HG02623 (cell line): ENCODE measurements around the gene CDC42SE2.
"Not testable (repeated sequence)": the region's sequence is repeated elsewhere in the genome, so short reads cannot be mapped to it uniquely, and the experiment has no call there.

ENCODE experiments used
- ATAC-seq: cut with Tn5 transposase; IDR thresholded peaks from one replicate; pipeline ENCODE4 v1.9.1; 2021; ENCODE audit warnings: moderate library complexity; ENCODE audit not compliant: unreplicated experiment

The CDC42SE2 gene

DNA sequence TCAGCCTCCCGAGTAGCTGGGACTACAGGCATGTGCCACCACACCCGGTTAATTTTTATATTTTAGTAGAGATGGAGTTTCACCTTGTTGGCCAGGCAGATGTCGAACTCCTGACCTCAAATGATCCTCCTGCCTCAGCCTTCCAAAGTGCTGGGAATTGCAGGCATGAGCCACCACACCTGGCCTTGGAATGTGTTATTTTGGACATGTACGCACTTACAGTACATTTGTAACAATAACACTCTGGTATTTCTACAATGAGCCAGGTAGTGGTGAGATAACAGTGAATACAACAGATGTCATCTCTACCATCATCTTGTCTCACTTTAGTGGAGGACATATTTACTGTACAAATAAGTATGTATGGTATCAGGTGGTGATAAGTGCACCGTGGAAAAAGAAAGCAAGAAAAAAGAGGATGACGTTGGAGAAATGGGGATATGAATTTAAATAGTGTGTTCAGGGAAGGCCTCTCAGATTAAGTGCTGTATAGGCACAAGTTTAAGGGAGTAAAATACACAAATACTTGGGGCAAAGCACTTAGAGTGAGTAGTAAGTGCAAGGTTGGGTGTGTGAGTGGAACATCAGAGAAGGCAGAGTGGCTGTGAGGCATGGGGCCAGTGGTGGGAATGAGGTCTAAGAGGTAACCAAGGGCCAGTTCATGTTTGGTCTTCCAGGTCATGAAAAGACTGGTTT, 100.1 kb downstream of the CDC42SE2 start:
- no peak for ATAC-seq

DNA sequence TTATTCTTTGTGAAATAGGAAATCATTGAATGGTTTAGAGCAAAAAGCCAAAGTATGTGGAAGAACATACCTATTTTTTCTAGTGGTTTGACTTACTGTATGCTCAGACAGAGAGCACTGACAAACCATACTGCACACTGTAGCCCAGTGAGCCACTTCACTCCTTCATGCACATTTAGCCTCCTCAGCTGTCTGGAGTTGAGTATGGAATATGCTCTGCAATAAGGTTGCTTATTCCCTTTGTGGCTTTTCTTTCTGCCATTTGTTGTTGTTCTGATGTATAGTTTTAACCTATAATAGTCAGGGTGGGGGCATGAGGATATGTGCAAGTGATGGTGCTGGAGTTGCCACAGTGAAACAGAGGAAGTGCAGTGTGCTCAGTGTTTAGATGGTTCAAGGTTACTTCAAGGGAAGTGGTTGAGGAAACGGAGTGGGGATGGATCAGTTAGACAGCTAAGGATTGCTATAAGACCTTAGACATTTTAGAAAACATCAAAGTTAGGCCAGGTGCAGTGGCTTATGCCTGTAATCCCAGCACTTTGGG, 100.7 kb downstream of the CDC42SE2 start:
- no peak for ATAC-seq

DNA sequence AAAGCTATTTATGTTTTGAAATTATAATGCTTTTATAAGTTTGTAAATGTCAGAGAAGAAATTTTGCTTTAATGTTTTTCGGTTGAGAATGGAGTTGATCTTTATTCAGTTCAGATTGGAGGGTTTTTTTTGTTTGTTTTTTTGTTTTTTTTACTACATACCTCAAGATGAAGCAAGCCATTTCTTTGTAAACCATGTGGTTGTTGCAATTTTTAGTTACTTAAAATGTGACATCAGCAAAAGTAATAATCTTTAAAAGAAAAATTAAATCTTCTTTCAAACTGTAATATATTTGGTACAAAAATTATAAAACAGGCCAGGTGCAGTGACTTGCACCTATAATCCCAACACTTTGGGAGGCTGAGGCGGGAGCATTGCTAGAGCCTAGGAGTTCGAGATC, 102.6 kb downstream of the CDC42SE2 start:
- ATAC-seq, result no peak

DNA sequence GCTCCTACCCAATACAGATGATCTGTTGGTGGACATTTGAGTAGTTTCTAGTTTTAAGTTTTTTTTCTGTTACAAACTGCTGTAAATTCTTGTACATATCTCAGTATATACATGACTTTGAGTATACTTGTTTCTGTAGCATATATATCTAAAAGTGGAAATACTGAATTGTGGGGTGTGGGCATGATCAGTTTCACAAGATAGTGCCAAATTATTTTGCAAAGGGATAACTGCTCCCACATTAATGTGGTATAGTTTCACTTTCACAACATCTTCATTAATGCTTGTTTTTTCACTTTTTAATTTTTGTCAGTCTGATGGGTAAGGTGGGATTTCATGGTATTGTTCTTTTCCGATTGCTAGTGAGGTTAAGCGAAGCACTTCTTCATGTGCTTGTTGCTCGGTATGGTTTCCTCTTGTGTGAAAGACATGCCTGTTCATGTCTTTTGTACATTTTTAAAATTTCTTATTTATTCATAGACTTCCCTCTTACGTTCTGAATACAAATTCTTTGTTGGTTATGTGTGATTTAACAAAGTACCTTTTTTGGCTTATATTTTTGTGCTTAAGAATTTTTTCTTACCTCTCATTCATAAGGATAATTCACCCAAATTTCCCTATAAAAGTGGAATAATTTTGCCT, 103.5 kb downstream of the CDC42SE2 start:
- ATAC-seq, result no peak

DNA sequence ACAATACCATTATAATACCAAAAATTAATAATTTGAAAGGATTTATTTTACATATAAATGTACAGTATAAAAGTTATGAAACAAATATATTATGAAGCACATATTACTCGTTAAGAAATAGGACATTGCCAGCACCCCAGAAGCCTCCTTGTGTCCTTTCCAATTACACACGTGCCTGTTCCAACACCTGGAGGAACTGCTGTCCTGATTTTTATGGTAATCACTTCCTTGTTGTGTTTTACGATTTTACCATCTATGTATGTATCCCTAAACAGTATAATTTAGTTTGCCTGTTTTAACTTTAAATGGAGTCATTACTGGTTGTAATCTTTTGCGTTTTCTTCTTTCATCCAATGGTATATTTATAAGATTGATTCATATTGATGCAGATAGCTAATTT, 105.0 kb downstream of the CDC42SE2 start:
- no peak for ATAC-seq

DNA sequence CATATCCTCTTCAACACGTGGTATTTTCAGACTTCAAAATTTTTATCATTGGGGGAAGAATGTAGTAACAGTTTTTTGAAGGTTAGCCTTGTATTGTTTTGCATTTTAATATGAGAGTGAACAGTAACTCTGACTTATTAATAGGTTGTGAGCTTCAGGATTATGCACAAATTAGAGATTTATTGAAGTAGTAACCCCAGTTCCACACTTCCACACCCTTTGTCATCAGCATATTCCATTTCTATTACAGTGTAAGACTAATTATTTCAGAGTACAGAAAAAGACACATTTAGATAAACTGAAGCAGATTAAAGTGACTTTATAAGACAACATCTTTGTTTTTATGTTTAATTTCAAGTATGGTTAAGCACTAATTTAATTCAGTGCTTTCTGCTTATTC, 105.7 kb downstream of the CDC42SE2 start:
- ATAC-seq, result no peak

DNA sequence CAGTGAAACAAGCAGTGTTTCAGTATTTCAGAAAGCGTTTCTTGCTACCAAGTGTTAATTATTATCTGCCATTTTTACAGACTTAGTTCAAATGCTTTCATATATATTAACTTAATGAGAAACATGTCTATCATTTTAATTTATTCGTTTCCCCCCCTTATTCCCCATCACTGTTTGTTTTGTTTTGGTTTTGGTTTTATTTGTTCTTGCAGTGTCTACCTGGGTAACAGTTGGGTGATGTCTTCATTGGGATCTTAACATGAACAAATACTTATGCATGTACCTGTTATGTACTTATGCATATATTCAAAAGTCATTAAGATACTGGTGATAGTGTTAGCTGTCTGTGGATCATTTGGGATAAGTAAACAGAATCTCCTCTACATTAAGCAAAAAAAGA, 108.0 kb downstream of the CDC42SE2 start:
- ATAC-seq, result no peak

DNA sequence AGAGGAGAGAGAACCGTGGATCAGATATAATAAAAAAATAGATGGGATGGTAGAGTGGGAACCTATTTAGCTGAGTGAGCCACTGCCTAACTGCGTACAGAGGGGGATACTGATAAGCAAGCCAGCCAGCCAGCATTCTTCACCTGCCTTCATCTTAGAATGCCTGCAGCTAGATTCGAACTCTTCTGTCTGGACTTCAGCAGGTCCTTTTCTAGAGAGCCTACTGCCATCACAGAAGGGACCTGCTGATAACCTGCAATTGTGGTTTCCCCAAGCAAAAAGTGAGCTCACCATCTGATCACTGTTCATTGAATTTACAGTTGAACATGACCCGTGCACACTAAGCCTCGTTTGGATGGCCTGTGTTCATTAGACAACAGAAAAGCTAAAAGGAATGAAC, 109.4 kb downstream of the CDC42SE2 start:
- no peak for ATAC-seq

DNA sequence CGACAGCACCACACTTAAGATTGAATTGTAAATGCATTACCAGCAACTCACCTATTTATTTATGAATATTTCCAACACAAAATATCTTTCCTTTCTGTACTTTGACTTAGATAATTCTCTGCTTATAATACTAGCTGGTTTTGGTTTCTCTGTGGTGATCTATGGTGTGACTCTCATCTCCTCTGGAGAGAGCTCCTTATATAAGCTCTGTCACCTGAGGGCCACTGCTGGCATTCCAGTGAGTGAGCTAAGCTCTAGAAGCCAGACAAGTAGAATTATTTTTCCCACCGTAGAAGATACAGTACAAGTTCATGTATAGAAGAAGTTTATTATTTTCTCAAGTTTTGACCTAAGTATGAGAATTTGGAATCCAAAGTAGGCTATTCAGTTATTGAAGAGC, 111.5 kb downstream of the CDC42SE2 start:
- no peak for ATAC-seq

DNA sequence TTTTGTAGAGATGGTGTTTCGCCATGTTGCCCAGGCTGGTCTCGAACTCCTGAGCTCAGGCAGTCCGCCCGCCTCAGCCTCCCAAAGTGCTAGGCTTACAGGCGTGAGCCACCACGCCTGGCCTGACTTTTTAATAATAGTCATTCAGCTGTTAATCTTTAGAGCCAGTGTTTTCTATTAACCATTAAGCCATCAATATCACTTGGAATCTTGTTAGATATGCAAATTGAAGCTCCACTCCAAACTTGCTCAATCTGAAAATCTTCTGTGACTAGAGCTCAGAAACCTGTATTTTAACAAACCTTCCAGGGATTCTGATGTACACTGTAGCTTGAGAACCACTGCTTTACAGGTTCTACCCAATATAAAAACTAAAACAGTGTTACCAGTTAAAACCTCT, 113.5 kb downstream of the CDC42SE2 start:
- ATAC-seq, result no peak

DNA sequence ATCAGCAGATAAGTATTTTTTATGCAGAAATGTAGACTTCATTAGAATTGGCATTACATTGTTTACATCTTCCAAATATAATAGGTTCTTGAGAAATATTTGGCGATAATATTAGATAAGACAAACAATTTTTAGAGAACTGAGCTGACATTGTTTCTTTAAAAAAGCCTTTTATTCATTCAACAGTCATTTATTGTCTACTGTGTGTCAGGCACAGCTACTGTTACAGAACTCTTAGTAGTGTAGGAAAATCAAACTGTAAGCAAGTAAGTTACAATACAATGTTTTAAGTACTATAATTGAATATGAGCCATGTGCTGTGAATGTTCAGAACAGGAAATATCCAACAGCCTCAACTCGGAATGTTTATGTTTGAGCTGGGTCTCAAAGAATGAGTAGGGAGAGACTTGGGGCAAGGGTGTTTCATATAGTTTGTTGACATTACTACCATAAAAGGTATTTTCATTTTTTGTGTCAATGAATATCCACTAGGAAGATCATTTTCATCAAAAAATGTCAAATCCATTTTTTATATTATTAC, 114.0 kb downstream of the CDC42SE2 start:
- no peak for ATAC-seq

DNA sequence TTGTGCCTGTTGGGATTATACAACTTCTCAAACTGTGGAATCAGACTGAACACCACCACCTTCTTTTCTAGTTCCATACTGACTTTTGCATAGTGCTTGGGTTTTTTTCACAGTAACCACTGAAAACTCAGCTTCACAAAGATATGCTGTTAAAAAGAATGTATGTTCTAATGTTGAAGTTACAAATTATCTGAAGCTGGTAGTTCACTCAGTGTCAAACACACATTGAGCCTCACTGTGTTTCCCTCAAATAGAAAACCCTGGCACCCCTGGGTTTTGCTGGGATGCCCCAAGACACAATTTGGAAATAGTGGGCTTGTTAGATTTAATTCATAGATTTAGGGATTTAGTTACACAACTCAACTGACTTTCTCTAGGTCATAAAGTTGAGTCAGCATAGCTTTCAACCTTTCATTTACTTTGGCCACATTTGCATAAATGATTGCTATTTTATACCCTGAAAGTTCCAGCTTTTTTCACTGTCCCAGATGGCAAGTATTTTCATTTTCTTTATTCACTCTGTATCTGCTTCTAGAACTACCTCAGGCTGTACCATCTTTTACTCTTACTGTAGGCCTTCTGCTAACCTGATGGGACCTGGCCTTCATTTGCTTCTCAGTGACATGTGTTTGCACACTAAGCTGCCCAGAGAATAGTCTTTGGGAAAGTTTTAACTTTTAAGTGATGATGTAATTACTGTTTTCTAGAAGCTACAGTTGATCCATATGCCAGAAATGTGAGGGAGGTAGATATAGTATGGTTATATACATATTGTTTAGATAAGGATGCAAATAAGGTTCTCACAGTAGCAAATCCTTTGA, 115.1 kb downstream of the CDC42SE2 start:
- no peak for ATAC-seq

DNA sequence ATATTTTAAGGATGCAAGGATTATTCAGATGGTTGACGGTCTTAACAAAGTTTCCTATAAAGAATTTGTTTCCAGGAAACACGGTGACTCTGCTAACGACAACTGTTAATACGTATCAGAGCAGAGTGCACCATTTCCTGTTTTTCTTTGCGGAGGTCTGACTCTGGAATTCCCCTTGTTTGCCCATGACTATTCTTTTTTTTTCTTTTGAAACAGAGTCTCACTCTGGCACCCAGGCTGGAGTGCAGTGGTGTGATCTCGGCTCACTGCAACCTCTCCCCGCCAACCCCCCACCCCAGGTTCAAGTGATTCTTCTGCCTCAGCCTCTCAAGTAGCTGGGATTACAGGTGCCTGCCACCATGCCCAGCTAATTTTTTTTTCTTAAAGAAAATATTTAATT, 115.9 kb downstream of the CDC42SE2 start:
- ATAC-seq, result peak; percentile 31

DNA sequence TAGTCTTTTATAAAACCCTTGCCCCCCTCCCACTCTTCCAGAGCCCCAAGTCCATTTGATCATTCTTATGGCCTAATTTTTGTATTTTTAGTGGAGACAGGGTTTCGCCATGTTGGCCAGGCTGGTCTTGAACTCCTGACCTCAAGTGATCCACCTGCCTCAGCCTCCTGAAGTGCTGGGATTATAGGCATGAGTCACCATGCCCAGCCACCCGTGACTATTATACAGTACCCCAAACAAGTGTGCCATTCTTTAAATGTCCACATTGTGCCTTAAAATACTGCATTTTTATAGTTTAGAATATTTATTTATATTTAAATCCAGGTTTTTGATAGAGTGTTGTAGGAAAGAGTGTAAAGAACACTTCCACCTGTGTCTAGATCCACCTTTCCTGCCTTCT, 116.4 kb downstream of the CDC42SE2 start:
- ATAC-seq, result not testable (repeated sequence)

DNA sequence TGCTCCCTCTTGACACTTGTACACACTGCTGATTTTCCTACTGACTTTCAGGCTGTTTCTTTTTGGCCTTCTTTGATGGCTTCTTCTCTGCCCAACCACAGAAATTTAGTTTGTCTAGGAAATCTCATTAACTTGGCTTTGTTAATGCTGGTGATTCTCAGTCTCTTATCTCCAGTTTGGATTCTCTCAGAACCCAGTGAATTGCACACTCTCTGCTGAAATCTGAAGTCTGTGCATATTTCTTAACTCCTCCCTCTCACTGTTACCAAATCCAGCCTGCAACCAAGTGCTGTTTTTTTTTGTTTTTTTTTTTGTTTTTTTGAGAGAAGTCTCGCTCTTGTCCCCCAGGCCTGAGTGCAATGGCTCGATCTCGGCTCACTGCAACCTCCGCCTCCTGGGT, 117.2 kb downstream of the CDC42SE2 start:
- no peak for ATAC-seq

DNA sequence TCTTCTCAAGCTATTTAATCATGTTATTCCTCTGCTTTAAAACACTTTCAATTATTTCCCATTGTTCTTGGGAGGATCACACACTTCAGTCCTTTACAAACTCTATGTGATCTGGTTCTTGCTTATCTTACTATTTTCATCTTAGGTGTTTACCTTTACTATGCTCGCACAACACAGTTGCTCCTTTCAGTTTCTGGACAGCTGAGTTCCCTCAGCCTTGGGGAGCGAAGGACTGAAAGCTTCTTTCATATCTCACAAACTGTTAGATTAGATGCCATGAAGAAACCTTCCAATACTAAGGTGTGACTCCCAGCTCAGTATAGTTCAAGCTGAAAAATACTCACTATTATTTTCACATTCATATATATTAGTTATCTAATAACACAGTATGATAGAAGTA, 117.9 kb downstream of the CDC42SE2 start:
- ATAC-seq, result peak; percentile 40

DNA sequence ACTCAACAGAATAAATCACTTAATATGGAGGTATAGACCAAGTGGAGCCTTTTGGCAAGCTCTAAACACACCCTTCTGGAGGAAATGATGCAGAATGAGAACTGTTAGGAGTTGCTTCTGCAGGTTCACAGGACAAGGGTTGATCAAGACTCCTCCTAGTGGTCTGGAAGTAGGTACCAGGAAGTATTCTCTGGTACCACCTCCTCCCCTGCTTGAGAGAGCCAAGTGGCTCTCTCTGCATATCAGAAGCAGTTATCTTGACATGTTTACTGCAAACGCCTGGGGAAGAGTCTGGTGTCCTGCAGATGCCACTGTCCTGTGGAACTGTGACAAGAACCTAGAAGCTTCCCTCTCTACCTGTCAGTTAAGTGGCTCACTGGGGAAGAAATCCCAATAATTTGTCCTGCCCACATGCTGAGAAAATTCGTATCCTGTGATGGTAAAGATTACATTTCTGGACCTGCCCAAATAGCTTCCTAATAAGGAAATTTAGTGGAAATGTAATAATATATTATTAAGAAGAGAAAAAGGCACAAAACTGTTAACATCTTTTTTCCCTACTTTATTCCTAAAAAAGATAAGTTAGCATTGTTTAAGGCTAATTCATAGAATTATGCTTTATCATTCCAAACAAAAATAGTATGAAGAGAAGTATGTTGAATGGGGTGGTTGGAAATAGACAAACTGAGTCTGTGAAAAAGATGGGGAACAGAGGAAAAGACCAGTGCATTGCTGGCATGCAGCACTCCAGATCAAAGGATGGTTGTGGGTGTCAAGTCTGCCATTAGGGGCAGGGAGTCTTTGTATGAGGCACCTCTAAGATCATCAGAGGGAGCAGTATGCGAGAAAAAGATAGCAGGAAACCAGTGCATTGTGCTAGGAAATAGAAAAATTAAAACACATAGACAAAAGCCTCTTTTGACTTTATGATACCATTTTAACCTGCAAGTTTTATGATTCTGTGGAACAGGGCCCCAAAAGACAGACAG, 118.8 kb downstream of the CDC42SE2 start:
- peak; percentile 60 for ATAC-seq

DNA sequence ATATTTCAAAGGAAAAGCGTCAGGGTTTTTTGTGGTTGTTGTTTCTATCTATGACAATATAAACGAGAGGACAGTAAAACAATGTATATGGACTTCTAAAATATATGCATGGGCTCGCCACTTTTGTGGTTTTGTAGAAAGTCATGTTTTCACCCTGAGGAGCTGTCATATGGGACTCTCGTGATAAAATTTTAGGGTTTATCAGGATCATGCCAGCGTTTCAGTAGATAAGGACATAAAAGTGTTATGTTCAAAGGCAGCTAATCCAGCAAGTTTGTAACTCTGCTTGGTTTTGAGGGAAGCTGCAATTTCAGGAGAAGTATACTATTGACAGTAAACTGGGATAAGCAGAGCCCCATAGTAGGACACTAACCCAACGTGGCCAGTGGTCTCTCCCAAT, 120.3 kb downstream of the CDC42SE2 start:
- ATAC-seq, result no peak

DNA sequence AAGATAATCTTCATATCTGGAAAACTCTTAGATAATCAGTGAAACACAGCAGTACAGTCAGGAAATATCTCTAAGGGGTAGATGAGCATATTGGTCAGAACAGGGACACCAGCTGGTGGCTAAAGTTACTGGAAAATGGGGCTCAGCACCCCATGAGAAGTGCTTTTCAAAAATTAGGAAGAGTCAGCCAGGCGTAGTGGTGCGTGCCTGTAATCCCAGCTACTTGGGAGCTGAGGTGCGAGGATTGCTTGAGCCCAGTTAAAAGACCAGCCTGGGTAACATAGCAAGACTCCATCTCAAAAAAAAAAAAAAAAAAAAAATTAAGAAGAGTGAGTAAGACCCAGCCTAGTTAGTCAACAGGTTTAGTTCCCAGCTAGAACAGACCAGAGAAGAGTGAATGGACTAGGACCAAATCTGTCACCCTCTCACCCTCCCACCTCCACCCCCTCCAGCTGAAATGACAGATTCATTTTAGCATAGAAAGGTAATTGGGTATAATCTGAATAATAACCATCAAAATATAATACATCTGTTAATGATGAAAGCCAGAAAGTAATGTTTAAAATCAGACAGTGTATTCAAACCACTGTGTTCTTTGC, 120.9 kb downstream of the CDC42SE2 start:
- ATAC-seq, result no peak

DNA sequence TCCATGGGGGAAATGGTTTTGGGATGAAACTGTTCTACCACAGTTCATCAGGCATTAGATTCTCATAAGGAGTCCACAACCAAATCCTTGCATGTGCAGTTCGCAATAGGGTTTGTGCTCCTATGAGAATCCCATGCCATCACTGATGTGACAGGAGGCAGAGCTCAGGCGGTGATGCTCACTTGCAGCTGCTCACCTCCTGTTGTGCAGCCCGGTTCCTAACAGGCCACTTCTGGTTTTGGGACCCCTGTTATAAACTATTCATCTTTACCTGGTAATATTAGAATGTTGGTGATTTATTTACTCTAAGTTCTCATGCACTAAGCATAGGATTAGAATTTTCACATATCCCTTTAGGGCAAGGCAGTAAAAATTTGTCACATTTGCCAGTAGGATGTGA, 122.3 kb downstream of the CDC42SE2 start:
- ATAC-seq, result no peak
